ENCODE measurements around the gene PPP2R2D.

GRCh38 chr10:131925011-131925649, 24.3 kb downstream of the PPP2R2D start:
- TF ChIP-seq POLR2A (IDR thresholded peaks at IDR 0.05; ENCODE audit: low read depth) (no peak), CTCF (IDR thresholded peaks at IDR 0.05) (no peak), POLR2AphosphoS5 (IDR thresholded peaks at IDR 0.05) (no peak), EP300 (IDR thresholded peaks at IDR 0.05) (no peak)
